Ishikawa (cell line): ENCODE measurements around the gene ASPRV1.

Experiments
- CEBPB ChIP-seq: IDR thresholded peaks from 2 replicates; pipeline ENCODE4 v1.6.1; 2012
- CREB1 ChIP-seq: IDR thresholded peaks from 2 replicates; pipeline ENCODE4 v1.6.1; 2012; ENCODE audit warnings: low read depth
- EGR1 ChIP-seq: IDR thresholded peaks from 2 replicates; pipeline ENCODE4 v1.6.1; 2012
- EP300 ChIP-seq: IDR thresholded peaks from 2 replicates; pipeline ENCODE4 v1.6.1; 2012; ENCODE audit warnings: borderline replicate concordance
- FOXM1 ChIP-seq: IDR thresholded peaks from 2 replicates; pipeline ENCODE4 v1.6.1; 2012; ENCODE audit warnings: low read depth, borderline replicate concordance
- NFIC ChIP-seq: IDR thresholded peaks from 2 replicates; pipeline ENCODE4 v1.6.1; 2012
- RAD21 ChIP-seq: IDR thresholded peaks from 2 replicates; pipeline ENCODE4 v1.6.1; 2012; ENCODE audit warnings: low read depth
- TAF1 ChIP-seq: IDR thresholded peaks from 2 replicates; pipeline ENCODE4 v1.6.1; 2012; ENCODE audit warnings: low read depth, mild to moderate bottlenecking
- TCF12 ChIP-seq: IDR thresholded peaks from 2 replicates; pipeline ENCODE4 v1.6.1; 2012; ENCODE audit warnings: low read depth
- TEAD4 ChIP-seq: IDR thresholded peaks from 2 replicates; pipeline ENCODE4 v1.6.1; 2012
- YY1 ChIP-seq: IDR thresholded peaks from 2 replicates; pipeline ENCODE4 v1.6.1; 2012; ENCODE audit warnings: low read depth
- ZBTB7A ChIP-seq: IDR thresholded peaks from 2 replicates; pipeline ENCODE4 v1.6.1; 2012; ENCODE audit warnings: low read depth
- TF ChIP-seq, protein P1 (sequence below): IDR thresholded peaks from 2 replicates; pipeline ENCODE4 v1.6.1; 2012
- TF ChIP-seq, protein P2 (sequence below): IDR thresholded peaks from 2 replicates; pipeline ENCODE4 v1.6.1; 2012; ENCODE audit warnings: low read depth, mild to moderate bottlenecking
- TF ChIP-seq, protein P3 (sequence below): IDR thresholded peaks from 2 replicates; pipeline ENCODE4 v1.6.1; 2012

ASPRV1 gene

DNA sequence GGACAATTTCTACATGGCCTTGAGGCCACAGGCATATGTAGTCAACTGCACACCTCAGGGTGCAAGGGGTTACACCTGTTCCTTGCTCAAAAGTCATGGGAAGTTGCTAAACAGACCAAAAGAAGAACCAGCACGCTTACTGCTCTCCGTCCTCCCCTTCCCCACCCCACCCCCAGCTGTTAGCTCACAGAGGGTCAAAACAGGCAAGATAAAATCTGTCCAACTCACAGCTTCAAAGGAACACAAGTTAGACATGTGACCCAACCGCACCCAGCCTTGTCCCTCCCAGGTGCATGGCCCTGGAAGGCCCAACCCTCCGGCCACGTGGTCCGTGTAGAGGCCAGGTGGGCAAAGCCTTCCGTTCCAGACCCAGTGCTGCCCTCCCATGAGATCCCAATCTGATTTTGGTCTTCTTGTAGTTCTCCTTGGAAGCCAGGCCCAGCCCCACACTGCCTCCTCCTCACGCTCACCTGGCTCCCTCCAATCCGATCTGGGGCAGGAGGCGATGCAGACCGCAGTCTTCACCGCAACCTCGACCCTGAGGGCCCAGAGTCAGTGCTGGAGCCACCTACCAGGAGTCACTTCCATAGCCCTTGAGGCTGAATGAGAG lies 14.5 kb upstream of the ASPRV1 start:
- TF ChIP-seq CEBPB (no peak), CREB1 (no peak)

DNA sequence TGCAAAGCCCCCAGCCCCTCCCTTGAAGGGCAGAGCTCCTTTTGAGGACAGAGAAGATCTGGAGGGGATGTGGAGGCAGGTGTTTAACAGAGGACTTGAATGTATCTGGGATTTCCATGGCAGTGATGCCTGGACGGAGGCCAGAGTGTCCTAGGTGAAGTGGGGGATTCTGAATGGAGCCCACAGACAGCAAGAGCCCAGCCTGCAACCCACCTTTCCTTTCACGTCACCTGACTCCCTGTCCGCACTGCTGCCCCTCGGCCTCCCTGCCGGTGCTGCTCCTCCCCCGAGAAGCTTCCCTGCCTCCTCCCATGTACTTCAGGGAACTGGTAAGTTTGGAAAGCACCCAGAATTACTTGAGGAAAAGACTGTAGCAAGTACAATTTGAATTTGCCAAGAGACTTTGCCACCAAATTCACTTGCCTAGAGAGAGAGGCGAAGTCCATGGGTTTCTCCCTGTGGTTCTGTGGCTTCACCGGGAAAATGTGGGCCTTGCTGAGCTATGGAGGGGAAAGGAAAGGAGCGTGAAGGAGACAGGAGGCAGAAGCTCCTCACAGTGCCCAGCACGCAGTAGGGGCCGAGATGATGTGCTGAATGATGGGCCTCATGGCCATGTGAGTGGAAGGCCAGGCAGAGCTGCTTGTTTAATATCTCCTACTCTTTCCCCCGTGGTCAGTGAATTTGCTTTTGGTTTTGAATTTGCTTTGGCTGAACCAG lies 13.9 kb upstream of the ASPRV1 start:
- TF ChIP-seq, protein P1, sequence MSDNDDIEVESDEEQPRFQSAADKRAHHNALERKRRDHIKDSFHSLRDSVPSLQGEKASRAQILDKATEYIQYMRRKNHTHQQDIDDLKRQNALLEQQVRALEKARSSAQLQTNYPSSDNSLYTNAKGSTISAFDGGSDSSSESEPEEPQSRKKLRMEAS: no peak
- TF ChIP-seq TCF12: no peak
- no peak for TF ChIP-seq TEAD4
- no peak for TF ChIP-seq YY1
- no peak for TF ChIP-seq EP300
- no peak for TF ChIP-seq TAF1
- TF ChIP-seq NFIC: no peak
- TF ChIP-seq, protein P2, sequence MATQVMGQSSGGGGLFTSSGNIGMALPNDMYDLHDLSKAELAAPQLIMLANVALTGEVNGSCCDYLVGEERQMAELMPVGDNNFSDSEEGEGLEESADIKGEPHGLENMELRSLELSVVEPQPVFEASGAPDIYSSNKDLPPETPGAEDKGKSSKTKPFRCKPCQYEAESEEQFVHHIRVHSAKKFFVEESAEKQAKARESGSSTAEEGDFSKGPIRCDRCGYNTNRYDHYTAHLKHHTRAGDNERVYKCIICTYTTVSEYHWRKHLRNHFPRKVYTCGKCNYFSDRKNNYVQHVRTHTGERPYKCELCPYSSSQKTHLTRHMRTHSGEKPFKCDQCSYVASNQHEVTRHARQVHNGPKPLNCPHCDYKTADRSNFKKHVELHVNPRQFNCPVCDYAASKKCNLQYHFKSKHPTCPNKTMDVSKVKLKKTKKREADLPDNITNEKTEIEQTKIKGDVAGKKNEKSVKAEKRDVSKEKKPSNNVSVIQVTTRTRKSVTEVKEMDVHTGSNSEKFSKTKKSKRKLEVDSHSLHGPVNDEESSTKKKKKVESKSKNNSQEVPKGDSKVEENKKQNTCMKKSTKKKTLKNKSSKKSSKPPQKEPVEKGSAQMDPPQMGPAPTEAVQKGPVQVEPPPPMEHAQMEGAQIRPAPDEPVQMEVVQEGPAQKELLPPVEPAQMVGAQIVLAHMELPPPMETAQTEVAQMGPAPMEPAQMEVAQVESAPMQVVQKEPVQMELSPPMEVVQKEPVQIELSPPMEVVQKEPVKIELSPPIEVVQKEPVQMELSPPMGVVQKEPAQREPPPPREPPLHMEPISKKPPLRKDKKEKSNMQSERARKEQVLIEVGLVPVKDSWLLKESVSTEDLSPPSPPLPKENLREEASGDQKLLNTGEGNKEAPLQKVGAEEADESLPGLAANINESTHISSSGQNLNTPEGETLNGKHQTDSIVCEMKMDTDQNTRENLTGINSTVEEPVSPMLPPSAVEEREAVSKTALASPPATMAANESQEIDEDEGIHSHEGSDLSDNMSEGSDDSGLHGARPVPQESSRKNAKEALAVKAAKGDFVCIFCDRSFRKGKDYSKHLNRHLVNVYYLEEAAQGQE: no peak
- TF ChIP-seq CEBPB: no peak
- no peak for TF ChIP-seq RAD21
- no peak for TF ChIP-seq CREB1
- TF ChIP-seq, protein P3, sequence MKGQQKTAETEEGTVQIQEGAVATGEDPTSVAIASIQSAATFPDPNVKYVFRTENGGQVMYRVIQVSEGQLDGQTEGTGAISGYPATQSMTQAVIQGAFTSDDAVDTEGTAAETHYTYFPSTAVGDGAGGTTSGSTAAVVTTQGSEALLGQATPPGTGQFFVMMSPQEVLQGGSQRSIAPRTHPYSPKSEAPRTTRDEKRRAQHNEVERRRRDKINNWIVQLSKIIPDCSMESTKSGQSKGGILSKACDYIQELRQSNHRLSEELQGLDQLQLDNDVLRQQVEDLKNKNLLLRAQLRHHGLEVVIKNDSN: no peak
- TF ChIP-seq ZBTB7A: no peak
- TF ChIP-seq EGR1: no peak
- TF ChIP-seq FOXM1: no peak

DNA sequence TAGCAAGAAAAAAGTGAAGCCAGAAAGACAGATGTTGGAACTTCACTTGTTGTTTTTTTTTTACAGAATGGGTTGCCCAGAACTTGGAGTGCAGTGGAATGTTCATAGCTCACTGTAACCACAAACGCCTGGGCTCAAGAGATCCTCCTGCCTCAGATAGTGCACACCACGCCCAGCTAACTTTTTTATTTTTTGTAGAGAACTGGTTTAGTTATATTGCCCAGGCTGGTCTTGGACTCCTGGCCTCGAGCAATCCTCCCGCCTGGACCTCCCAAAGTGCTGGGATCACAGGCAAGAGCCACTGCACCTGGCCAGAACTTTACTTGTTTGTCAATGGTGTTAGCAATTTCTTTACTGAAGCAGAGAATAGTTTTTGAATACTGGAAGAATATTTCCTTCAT lies 11.9 kb upstream of the ASPRV1 start:
- TF ChIP-seq EP300: no peak
- TF ChIP-seq TAF1: no peak
- no peak for TF ChIP-seq YY1
- no peak for TF ChIP-seq NFIC
- TF ChIP-seq TCF12: no peak
- no peak for TF ChIP-seq TEAD4
- TF ChIP-seq, protein P1: no peak
- TF ChIP-seq CEBPB: no peak
- TF ChIP-seq CREB1: no peak

DNA sequence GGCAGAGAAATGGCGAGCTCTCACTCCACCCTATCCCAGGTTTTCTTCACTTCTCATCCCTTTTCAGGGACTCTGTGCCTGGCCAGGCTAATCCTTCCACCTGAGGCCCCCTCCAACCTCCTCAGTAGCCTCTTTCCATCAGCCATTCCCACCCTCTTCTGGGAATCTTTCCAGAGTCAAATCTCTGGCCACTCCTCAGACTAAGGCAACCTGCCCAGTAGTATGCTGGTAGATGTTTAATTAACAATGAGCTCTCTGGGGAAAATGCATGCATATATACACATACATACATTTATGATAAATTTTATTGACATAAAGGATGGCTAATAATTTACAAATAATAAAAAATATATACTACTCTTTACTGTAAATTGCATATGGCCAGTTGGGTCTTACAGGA lies 11.4 kb upstream of the ASPRV1 start:
- TF ChIP-seq ZBTB7A (no peak), CREB1 (no peak), YY1 (no peak), TCF12 (no peak), EP300 (no peak), NFIC (no peak), FOXM1 (no peak), TAF1 (no peak), RAD21 (no peak), CEBPB (no peak), EGR1 (no peak)
- TF ChIP-seq, protein P1: no peak
- TF ChIP-seq, protein P2: no peak
- TF ChIP-seq, protein P3: no peak

DNA sequence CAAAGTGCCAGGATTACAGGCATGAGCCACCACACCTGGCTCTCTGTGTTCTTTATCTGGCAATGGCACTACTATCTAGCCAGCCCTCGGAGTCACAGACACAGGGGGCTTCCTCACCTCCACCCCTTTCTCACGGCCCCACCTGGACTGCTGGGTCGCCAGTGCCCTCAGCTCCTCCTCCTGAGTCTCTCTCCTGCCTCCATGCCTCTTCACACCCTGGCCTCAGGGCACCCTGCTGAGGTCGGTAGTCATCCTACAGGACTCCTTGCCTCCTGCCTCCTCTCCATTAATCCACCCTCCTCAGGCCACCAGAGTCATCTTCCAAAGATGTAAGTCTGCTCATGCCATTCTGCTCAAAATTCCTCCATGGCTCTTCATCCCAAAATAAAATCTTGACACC lies 8.6 kb upstream of the ASPRV1 start:
- TF ChIP-seq TEAD4 (no peak), FOXM1 (no peak), YY1 (no peak), CEBPB (no peak), TCF12 (no peak), EP300 (no peak), TAF1 (no peak)
- TF ChIP-seq, protein P1: no peak
- TF ChIP-seq, protein P2: no peak
